ENCODE results near the gene AARS1. TPM values are rescaled to one million over a fixed set of nuclear protein-coding genes. Genes with fewer than 3 reads are reported as not detected.
"Not testable (repeated sequence)": the region's sequence is repeated elsewhere in the genome, so short reads cannot be mapped to it uniquely, and the experiment has no call there.

Gene AARS1
- polyA plus RNA-seq, 1 of the 3 experiments (the other 2 are of a cell fraction), result 70.5 TPM

GRCh38 chr16:70204668-70205405, 84.5 kb downstream of the AARS1 start:
- H3K36me3 ChIP-seq (replicated peaks in 1 of 2; ENCODE audit: control insufficient read depth in 1 of 2, insufficient read depth in 2 of 2, low read length in 1 of 2); H3K79me2 ChIP-seq (ENCODE audit: insufficient read depth); H3K4me3 ChIP-seq (ENCODE audit: low read depth in 2 of 2, low read length in 1 of 2); H3K9ac ChIP-seq; H3K9me3 ChIP-seq; H4K20me1 ChIP-seq (ENCODE audit: insufficient read depth); CTCF ChIA-PET; DNase-seq; H3K4me1 ChIP-seq (ENCODE audit: control insufficient read depth in 1 of 2, insufficient read depth in 2 of 2, low read depth in 1 of 2, low read length in 1 of 2); POLR2A ChIA-PET; H3K9me2 ChIP-seq; H3F3A ChIP-seq (replicated peaks; ENCODE audit: insufficient read depth); H3K27me3 ChIP-seq (ENCODE audit: insufficient read depth); H2AFZ ChIP-seq (ENCODE audit: low read depth); H3K4me2 ChIP-seq; H3K27ac ChIP-seq (ENCODE audit: low read depth in 2 of 2, low read length in 1 of 2): not testable (repeated sequence)
- WGBS (ENCODE audit: low lambda C conversion rate), result no CpG with 5 or more reads among the region's 46 CpGs

- H3K4me2 ChIP-seq; H2AFZ ChIP-seq (ENCODE audit: low read depth); CTCF ChIA-PET; H4K20me1 ChIP-seq (ENCODE audit: insufficient read depth); H3F3A ChIP-seq (replicated peaks; ENCODE audit: insufficient read depth); H3K4me1 ChIP-seq (ENCODE audit: control insufficient read depth in 1 of 2, insufficient read depth in 2 of 2, low read depth in 1 of 2, low read length in 1 of 2); DNase-seq; H3K9me3 ChIP-seq; H3K36me3 ChIP-seq (replicated peaks in 1 of 2; ENCODE audit: control insufficient read depth in 1 of 2, insufficient read depth in 2 of 2, low read length in 1 of 2); H3K9ac ChIP-seq; H3K9me2 ChIP-seq; H3K27ac ChIP-seq (ENCODE audit: low read depth in 2 of 2, low read length in 1 of 2); H3K79me2 ChIP-seq (ENCODE audit: insufficient read depth); H3K4me3 ChIP-seq (ENCODE audit: low read depth in 2 of 2, low read length in 1 of 2); H3K27me3 ChIP-seq (ENCODE audit: insufficient read depth); POLR2A ChIA-PET: not testable (repeated sequence)
- 95% methylated on average over 4 of the region's 29 CpGs for WGBS (ENCODE audit: low lambda C conversion rate)
Observed at GRCh38 chr16:70204010-70204409, 85.3 kb downstream of the AARS1 start.

- H3K9me3 ChIP-seq; H3K36me3 ChIP-seq (replicated peaks in 1 of 2; ENCODE audit: control insufficient read depth in 1 of 2, insufficient read depth in 2 of 2, low read length in 1 of 2); H3K4me3 ChIP-seq (ENCODE audit: low read depth in 2 of 2, low read length in 1 of 2); H3K4me1 ChIP-seq (ENCODE audit: control insufficient read depth in 1 of 2, insufficient read depth in 2 of 2, low read depth in 1 of 2, low read length in 1 of 2); H3K27ac ChIP-seq (ENCODE audit: low read depth in 2 of 2, low read length in 1 of 2); H3K79me2 ChIP-seq (ENCODE audit: insufficient read depth); H3K9ac ChIP-seq; H3K4me2 ChIP-seq; H3K9me2 ChIP-seq; CTCF ChIA-PET; H3K27me3 ChIP-seq (ENCODE audit: insufficient read depth); POLR2A ChIA-PET; H2AFZ ChIP-seq (ENCODE audit: low read depth); H4K20me1 ChIP-seq (ENCODE audit: insufficient read depth); DNase-seq; H3F3A ChIP-seq (replicated peaks; ENCODE audit: insufficient read depth): not testable (repeated sequence)
- 91% methylated on average over 6 of the region's 7 CpGs for WGBS (ENCODE audit: low lambda C conversion rate)
Observed at GRCh38 chr16:70203508-70203907, 85.8 kb downstream of the AARS1 start.

Small RNAs within 50 kb of the gene (small RNA-seq; reads per million reads assigned to genes)
- gene AC009060.2, result 0 reads per million in 7 experiments
- gene RN7SL279P, result 0 to 0.79 (median 0) reads per million in 7 experiments

Other genes starting within 250 kb of the AARS1 start
- gene PDPR, start 175.2 kb downstream of the AARS1 start, polyA plus RNA-seq (2012; rRNA removed), result 17.1 and 24.2 TPM in 2 replicates
- gene CLEC18C, start 115.7 kb downstream of the AARS1 start, polyA plus RNA-seq (2012; rRNA removed), result 0.08 and 0.23 TPM in 2 replicates
- 10.0 and 10.6 TPM in 2 replicates for gene EXOSC6, start 37.6 kb downstream of the AARS1 start, polyA plus RNA-seq (2012; rRNA removed)
- gene DDX19B, start 9.7 kb upstream of the AARS1 start, polyA plus RNA-seq (2012; rRNA removed), result 20.1 and 43.6 TPM in 2 replicates
- 56.0 and 61.1 TPM in 2 replicates for gene DDX19A, start 57.4 kb upstream of the AARS1 start, polyA plus RNA-seq (2012; rRNA removed)
- gene ST3GAL2, start 149.6 kb upstream of the AARS1 start, polyA plus RNA-seq (2012; rRNA removed), result 11.4 and 19.9 TPM in 2 replicates
- 9.7 and 10.4 TPM in 2 replicates for gene FCSK, start 165.1 kb upstream of the AARS1 start, polyA plus RNA-seq (2012; rRNA removed)
- 54.4 and 72.7 TPM in 2 replicates for gene COG4, start 234.0 kb upstream of the AARS1 start, polyA plus RNA-seq (2012; rRNA removed)
- 75.9 and 81.7 TPM in 2 replicates for gene SF3B3, start 234.3 kb upstream of the AARS1 start, polyA plus RNA-seq (2012; rRNA removed)

Measured in SK-N-SH (cell line).